GM19438 (cell line): ENCODE measurements around the gene CSPG4.
A peak's percentile ranks its signal among the peaks of the same experiment; 100 is the strongest.
"Not testable (repeated sequence)": the region's sequence is repeated elsewhere in the genome, so short reads cannot be mapped to it uniquely, and the experiment has no call there.

Source experiments
- ATAC-seq: cut with Tn5 transposase; IDR thresholded peaks from one replicate; pipeline ENCODE4 v1.9.1; 2021; ENCODE audit warnings: low read depth; ENCODE audit not compliant: unreplicated experiment

The CSPG4 gene

GRCh38 chr15:75742346-75742745 lies 29.7 kb upstream of the CSPG4 start:
- ATAC-seq, result not testable (repeated sequence)

DNA sequence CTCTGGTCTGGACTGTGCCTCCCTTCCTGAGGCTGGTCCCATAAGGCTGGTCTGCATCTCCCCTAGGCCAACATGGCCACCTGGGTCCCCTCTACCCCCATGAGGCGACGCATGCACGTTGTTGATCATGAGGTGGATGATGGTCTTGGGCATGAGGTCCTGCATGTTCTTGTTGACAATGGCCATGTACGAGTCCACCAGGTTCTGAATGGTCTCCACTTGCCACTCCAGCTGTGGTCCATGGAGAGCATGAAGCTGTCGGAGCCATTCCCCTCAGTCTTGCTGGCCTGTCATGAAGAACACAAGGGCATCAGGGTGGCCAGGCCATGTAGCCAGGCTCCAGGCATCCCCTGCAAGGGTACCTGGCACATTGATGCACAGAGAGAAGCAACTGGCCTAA lies 27.1 kb upstream of the CSPG4 start:
- ATAC-seq, result no peak

GRCh38 chr15:75738647-75739325 lies 26.1 kb upstream of the CSPG4 start:
- peak; percentile 95 for ATAC-seq

DNA sequence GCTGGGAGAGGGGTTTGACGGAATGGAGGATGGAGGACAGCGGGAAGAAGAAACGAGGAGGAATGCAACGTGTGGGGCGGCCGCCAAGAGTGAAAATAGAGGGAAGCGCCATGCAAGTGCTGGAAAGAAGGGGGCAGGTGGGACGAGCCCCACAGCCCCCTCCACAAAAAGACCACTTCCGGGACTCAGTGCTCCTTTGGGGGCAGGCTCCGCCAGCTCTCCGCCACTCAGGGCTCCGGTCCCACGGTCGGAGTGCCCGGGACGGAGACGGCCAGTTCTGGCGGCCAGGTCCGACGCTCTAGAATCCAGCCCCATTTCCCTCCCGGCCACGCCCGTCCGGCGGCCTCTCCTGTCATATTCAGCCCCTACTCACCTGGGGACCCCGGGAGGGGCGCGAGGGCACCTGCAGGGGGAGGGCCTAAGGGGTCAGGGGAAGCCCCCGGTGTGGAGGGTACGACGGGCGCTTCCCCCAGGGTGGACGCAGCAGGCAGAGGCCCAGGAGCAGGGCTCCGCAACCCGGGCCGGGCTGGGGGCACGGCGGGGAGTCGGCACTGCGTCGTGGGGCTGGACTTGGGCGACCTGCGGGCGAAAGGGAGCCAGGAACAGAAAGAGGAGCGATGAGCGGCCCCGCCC lies 25.5 kb upstream of the CSPG4 start:
- peak; percentile 26 for ATAC-seq

GRCh38 chr15:75737116-75738013 lies 24.7 kb upstream of the CSPG4 start:
- not testable (repeated sequence) for ATAC-seq

DNA sequence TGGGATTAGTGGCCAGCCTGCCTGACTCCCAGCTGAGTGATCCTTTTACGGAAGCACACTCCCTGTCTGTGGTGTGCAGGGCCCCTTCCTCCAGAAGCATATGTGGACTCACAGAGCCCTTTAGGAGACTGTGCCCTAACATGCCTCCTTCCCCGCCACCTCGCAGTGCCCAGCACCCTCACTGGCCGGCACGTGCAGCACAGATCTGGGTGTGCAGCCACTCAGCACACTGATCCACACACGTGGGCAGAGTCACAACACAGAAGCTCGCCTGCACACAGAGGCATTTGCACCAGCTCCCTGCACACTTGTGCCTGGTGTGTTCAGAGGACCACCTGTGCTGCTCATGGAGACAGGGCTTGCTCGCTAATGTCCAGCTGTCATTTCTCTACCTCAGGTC lies 23.6 kb upstream of the CSPG4 start:
- no peak for ATAC-seq

- not testable (repeated sequence) for ATAC-seq
Measured at GRCh38 chr15:75734861-75735760, 22.5 kb upstream of the CSPG4 start.

DNA sequence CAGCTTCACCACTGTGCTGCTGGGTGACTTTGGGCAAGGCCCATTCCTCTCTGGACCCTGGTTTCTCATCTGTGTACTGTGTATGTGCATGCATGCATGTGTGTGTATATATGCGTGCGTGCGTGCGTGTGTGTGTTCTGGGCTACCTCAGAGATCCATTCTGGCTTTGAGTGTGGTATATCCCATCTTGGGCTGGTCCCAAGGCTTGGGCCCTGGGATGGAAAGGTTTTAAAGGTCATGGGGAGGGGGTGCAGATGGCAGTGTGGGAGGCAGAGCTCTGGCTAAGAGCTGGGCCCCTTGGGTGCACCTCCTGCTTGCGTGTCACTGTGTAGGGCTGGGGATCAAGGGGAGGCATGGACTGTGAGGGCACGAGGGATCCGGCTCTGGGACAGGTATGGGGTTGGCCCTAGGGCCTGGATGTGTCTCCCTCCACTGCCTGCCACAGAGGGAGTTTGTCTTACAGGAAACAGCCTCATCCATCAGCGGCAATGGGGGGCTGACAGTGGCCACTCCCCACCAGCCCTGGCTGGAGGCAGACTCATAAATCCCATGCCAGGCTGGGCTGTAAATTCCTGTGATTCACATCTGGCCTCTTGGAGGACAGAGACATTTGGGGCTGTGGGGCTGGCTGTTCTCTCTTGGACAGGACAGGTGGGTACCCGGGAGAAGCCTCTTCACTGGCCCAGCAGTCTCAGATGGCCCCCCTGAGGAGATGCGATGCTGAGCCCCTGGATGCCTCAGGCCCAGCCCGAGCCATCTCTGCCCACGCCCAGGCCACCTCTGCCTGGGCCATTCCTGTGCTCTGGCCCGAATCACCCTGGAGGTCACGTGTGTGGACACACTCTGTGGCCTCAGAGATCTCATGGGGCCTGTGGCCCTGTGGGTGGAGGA lies 21.4 kb upstream of the CSPG4 start:
- no peak for ATAC-seq

DNA sequence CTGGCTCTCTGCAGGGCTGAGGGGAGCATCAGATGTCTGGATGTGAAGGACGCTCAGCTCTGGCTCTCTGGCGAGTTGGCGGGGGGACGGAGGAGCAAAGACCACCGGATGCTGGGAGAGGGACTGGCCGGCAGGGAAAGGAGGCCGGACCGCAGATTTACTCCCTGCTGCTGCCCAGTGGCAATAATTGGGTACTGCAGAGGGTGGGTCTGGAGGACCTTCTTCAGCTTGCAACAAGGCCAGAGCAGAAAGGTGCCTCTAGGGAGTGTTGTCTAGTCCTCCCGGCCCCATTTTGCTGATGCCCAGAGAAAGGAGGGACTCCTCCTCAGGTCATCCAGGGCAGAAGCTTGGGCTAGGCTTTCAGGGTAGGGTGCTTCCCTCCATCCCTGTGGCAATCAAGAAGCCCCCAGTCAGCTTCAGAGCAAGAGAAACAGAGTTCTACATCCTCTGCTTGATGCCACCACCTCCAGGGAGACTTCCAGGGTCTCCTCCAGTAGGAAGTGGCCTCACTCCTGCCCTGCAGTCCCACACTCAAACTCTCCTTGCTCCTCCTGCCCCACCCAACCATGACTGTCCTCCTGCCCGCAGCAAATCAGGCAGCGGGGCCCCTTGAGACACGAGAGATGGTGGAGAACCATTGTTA lies 20.3 kb upstream of the CSPG4 start:
- ATAC-seq, result no peak

- no peak for ATAC-seq
Measured at GRCh38 chr15:75732177-75732808, 19.6 kb upstream of the CSPG4 start.

DNA sequence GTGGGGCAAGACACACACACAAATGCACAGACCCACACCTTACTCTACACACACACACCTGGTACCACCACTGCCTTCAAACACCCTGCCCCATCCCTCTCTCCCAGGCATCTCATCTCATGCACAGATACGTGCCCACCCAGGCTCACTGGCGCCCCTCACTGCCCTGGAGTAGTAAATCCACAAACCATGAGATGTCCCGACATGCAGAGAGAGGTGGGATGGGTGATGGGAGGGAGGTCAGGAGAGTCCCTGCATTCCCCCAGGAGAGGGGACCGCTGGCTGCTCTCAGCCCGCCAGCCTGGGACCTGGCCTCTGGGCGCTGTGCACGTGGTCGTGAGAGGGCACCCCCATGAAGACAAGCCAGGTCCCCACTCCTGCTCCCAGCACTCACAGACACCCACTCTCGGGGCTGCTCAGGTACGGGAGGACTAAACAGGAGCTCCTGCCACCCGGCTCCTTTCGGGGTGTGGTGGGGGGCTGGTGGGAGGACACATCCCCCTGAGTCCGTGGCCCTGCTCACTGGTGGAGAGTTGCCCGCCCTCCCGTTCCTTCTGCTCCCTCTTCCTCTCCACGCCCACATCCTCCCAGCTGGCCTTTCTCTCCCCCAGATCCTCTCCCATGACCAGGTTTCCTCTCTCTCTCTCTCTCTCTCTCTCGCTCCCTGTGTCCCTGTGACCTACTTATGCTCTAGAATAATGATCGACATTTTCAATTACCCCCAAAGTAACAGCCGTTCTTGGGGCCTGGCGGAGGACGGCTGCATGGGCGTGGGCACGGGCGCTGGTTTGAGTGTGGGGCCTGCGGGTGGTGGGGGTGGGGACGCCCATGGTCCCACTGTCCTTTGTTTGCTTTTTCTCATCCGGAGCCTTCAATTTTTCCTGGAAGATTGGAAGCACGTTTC lies 18.9 kb upstream of the CSPG4 start:
- ATAC-seq, result no peak

DNA sequence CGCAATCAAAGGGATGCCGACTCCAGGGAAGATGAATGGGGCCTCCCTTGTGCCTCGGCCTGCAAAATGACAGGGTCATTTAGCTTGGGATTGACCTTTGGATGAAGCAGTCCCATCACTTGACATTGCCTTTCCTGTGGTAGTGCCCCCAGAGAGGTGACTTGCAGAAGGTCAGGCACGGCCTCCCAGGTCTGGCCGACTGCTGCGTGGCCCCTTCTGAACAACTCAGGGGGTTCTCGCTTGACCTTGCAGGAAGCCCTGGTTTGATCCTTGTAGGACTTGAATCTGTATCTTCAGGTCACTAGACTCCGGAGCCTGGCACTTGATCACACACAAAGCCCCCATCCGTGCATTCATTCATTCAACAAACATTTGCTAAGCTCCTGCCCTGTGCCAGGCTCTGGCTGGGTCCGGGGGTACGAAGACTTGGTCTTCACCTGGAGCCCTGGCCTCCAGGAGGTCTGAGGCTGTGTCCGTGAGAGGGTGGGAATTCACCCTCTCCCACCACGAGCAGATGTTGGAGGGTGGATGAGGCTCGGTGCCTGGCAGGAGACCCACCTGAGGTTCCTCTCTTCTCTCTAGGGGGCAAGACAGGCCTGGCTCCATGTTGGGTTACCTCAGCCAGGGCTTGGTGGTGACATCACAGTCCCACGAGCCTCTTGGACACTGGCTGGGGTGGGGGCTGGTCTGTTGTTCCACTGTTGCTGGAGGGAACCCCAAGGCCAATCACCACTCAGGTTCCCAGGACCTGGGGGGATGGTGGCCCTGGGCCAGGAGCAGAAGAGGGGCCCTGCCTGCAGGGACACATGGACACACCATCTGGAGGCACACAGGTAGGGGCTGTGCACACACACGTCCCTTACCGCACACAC lies 18.0 kb upstream of the CSPG4 start:
- not testable (repeated sequence) for ATAC-seq

GRCh38 chr15:75729326-75730069 lies 16.9 kb upstream of the CSPG4 start:
- ATAC-seq, result no peak

DNA sequence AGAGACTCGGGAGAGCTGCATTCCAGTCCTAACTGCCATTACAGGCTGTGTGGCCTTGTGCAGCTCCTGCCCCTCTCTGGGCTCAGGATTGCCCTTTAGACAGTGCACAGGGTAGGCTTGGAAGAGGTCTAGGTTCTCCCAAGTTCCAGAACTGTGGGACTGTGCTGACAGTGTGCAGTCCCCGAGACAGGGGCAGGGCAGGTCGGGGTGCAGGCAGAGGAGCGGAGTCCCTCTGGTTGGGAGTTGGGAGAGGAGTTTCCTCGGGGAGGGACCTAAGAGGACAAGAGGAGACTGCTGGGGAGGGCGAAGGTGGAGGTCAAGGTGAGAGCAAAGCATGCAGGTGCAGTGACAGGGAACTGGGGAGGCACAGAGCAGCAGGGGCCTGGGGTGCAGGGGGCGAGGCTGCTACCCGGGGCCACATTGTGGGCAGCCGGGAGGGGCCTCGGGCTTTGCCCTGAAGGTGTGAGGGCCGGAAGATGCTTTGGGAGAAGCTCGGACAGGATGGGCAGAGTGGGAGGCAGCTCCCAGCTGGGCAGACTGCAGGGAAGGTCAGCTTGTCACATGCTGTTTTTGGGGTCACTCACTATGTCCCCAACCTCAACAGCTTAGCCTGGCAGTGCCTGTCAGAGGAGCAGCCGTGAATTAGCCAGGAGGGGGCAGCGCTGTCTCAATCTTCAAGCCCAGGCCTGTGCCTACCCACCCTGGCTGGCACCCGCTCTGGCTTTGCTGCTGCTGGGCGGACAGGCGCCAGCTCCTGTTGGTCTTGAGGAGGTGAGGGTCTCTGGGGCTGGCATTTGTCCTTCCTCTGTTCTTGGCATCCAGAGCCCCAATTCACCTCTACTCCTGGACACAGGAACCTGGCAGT lies 15.4 kb upstream of the CSPG4 start:
- ATAC-seq, result no peak

GRCh38 chr15:75727031-75727531 lies 14.4 kb upstream of the CSPG4 start:
- ATAC-seq, result no peak
